AG04449 (cell line): Measurements from ENCODE around the gene COX7A2.
A peak's percentile ranks its signal among the peaks of the same experiment; 100 is the strongest.

Experiments used
- CTCF ChIA-PET: fragments of 350-600 bp; formaldehyde crosslinking; extraction: SDS; loops from one replicate; lab custom pipeline; 2021; ENCODE audit warnings: antibody characterized with exemption; lab: Yijun Ruan, JAX
- POLR2A ChIA-PET: fragments of 400-600, 350-600 bp; formaldehyde crosslinking; extraction: SDS; loops from one replicate; lab custom pipeline; 2020; ENCODE audit warnings: antibody characterized with exemption, inconsistent platforms; lab: Yijun Ruan, JAX
- DNase-seq: peaks from one replicate; pipeline ENCODE4 v3.0.0-alpha.2; 2010; ENCODE audit warnings: low read depth, low spot score
- H3K4me3 ChIP-seq: 2 replicates; pipeline ENCODE4 v1.5.1; 2011; ENCODE audit warnings: low read depth, mild to moderate bottlenecking, control low read depth, low read length
- TF ChIP-seq, protein P1 (sequence below): IDR thresholded peaks from one replicate; pipeline ENCODE4 v1.5.1; 2011; ENCODE audit warnings: mild to moderate bottlenecking, moderate library complexity, low read length, control low read depth, inconsistent platforms; ENCODE audit not compliant: insufficient read depth; ENCODE audit errors: missing control alignments

The COX7A2 gene

DNA sequence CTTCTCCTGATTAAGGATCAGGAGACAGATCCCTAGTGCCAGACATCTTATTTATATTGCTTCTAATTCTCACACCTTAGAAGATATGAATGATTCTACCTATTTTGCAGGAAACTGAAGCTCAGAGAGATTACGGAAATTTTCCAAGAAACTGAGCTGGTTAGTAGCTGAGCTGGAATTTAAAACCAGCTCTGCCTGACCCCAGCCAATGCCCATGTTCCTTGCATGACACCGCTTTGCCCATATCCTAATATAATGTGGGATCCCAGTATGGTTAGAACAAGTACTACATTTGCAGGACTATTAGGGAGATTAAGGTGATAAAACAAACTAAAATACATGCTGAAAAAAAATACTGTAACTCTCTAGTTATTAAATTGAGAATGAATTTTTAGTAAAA is 39.1 kb upstream of the COX7A2 start:
- H3K4me3 ChIP-seq = peak overlapping the region; percentile 84
- ChIA-PET POLR2A (no interaction called here), CTCF (interaction anchor here (0.6 to 3.7 kb wide), 5 partner anchors 13 to 264 kb away, joined by 3 to 28 read pairs (median 10); no protein-coding TSS in a partner anchor)
- no peak for DNase-seq
- TF ChIP-seq, protein P1, sequence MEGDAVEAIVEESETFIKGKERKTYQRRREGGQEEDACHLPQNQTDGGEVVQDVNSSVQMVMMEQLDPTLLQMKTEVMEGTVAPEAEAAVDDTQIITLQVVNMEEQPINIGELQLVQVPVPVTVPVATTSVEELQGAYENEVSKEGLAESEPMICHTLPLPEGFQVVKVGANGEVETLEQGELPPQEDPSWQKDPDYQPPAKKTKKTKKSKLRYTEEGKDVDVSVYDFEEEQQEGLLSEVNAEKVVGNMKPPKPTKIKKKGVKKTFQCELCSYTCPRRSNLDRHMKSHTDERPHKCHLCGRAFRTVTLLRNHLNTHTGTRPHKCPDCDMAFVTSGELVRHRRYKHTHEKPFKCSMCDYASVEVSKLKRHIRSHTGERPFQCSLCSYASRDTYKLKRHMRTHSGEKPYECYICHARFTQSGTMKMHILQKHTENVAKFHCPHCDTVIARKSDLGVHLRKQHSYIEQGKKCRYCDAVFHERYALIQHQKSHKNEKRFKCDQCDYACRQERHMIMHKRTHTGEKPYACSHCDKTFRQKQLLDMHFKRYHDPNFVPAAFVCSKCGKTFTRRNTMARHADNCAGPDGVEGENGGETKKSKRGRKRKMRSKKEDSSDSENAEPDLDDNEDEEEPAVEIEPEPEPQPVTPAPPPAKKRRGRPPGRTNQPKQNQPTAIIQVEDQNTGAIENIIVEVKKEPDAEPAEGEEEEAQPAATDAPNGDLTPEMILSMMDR = no peak

DNA sequence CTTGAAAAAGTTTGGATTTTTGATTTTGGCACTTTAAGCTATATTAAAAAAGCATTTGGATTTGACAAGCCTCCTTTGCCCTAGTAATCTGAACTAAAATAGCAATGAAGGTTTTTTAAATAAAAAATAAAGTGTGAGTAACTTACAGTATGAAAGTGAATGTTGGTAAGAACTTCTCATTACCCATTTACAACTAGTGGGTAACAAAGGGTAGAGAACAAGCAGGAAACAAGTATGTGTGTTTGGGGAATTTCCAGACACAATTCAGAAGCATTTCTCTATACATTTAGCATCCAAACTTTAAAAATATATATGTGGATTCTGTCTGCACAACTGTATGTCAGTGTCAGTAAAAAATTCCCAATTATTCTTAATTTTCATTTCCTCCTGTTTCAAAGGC is 38.1 kb upstream of the COX7A2 start:
- TF ChIP-seq, protein P1 = no peak
- POLR2A ChIA-PET = no interaction called here
- CTCF ChIA-PET = interaction anchor here (1.1 to 4.3 kb wide), 2 partner anchors 14 to 265 kb away, joined by 3 to 47 read pairs; no protein-coding TSS in a partner anchor
- H3K4me3 ChIP-seq = no peak overlapping the region; the same call in 1 of the 2 replicates
- no peak for DNase-seq

DNA sequence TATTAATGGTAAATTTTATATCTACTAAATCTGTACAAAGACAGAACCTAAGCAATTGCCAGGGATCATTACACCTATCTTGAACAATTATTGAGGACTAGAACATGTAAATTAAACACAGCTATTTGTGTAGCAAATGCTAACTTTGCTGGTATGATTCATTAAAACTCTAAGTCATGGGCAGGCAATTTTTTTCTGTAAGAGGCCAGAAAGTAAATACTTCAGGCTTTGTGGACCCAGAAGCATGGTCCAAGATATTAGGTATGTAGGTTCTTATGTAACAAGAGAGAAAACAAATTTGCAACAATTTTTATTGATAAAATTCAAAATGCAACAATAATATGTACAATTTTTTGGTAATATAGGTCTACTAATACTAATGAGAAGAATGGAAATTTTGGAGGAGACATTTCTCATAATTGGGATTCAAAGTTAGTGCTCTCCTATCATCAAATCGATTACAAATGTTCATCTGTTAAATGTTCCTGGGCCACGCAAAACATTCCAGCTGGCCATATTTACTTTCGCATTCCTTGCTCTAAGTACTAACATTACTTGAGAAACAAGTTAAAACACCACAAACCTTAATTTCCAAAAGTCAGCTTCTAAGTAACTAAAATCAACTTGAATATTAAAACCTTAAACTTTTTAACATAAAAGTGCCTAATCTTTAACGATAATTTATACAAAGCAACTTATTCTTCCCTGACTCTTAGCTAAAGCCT is 36.7 kb upstream of the COX7A2 start:
- ChIA-PET POLR2A (no interaction called here), CTCF (interaction anchor here (1.2 to 4.3 kb wide), 5 partner anchors 8 to 266 kb away, joined by 3 to 47 read pairs (median 4); no protein-coding TSS in a partner anchor)
- TF ChIP-seq, protein P1 = no peak
- DNase-seq = no peak
- no peak overlapping the region for H3K4me3 ChIP-seq

DNA sequence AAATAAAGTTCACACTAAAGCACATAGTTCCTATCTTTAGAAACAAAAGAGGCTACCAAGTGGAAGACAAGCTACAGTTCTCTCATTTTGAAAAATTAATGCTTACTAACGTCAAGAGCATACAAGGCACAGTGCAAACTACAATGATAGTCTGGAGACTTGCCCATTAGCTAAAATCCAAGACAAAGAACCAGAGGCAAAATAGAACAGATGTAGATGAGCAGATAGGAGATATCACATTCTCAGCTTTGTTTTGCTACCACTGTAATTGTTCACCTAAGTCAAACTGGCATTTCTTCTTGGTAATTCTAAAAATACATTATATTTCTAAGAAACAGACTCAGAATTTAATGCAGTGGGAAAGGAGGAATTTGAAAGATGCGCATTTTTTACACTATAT is 35.8 kb upstream of the COX7A2 start:
- H3K4me3 ChIP-seq = no peak overlapping the region
- no peak for DNase-seq
- TF ChIP-seq, protein P1 = no peak
- POLR2A ChIA-PET = no interaction called here
- CTCF ChIA-PET = interaction anchor here (0.9 to 4.3 kb wide), 7 partner anchors 9 to 267 kb away, joined by 3 to 47 read pairs (median 4); no protein-coding TSS in a partner anchor

DNA sequence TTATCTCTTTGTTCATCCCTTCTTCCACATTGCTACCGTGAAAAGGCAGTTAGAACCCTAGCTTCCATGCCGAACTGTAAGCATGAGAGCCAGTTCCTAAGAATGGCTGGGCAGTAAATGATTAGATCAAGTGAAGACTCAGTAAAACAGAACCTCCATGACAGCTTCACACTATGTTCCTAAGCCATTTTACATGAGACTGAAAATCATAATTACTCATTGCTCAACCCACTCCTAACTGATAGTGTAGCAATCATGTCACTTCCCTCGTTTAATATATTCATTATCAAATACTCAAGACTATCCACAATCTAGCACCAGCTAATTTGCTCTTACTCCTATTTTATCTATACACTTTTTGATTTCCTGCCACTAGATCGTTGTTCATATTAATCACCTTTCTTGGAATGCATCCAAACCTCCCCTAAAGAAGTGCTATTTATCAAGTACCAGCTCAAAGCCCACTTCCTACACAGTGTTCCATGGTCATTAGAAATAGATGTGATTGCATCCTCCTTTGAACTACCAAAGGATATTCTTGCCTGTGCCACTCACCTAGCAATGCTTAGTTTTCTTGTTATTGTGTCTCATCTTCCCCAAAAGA is 35.0 kb upstream of the COX7A2 start:
- TF ChIP-seq, protein P1 = no peak
- DNase-seq = no peak
- H3K4me3 ChIP-seq = no peak overlapping the region
- ChIA-PET POLR2A (no interaction called here), CTCF (interaction anchor here (0.8 to 4.3 kb wide), 4 partner anchors 11 to 26 kb away, joined by 3 to 47 read pairs (median 4); no protein-coding TSS in a partner anchor)

DNA sequence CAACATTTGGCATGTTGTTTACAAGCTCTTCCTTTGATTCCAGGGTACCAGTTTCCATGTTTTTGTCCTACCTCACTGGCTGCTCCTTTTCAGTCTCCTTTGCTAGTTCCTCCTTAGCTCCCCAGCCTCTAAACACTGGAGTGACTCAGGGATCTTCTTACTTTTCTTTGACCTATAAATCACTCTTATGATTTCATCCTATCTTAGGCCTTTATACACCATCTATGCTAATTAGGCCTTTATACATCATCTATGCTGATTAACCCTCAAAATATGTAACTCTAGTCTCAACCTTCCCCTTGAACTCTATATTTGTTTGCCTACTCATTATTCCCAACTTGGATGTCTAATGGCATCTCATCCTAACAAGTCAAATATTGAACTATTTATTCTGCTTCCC is 31.5 kb upstream of the COX7A2 start:
- ChIA-PET CTCF (interaction anchor here (0.7 to 3.1 kb wide), 4 partner anchors 8 to 22 kb away, joined by 3 to 36 read pairs (median 4); no protein-coding TSS in a partner anchor), POLR2A (interaction anchor here (1.1 kb wide), 1 partner anchor 10 kb away, joined by 4 read pairs; no protein-coding TSS in a partner anchor)
- H3K4me3 ChIP-seq = no peak overlapping the region
- DNase-seq = peak; percentile 64
- TF ChIP-seq, protein P1 = no peak
